Renal cortex interstitium (tissue), 11 donors: ENCODE data around the gene RANGRF. TPM values are rescaled to one million over a fixed set of nuclear protein-coding genes. Genes with fewer than 3 reads are reported as not detected.

ENCODE experiments used
- DNase-seq, 11 donors: peaks; one replicate each; pipeline ENCODE4 v3.0.0-alpha.2; 2013; ENCODE audit warnings: low read depth in 9 of 11, low spot score in 4 of 11; ENCODE audit errors: extremely low read depth in 1 of 11
- polyA plus RNA-seq, 3 donors: library from polyadenylated mRNA; unstranded; fragments of 120-200 nt; gene quantifications; one replicate each; pipeline ENCODE4 v1.2.1, GENCODE V29; 2013; ENCODE audit not compliant: insufficient read length in 3 of 3

The RANGRF gene
- polyA plus RNA-seq, 3 donors = 27.2 to 29.8 (median 27.3) TPM

- no peak for DNase-seq
Measured at GRCh38 chr17:8264836-8265542, 23.5 kb upstream of the RANGRF start.

- DNase-seq = no peak
Measured at GRCh38 chr17:8266648-8267479, 21.6 kb upstream of the RANGRF start.

- DNase-seq = no peak
Measured at GRCh38 chr17:8267480-8268147, 20.9 kb upstream of the RANGRF start.

GRCh38 chr17:8268550-8269298 lies 19.7 kb upstream of the RANGRF start:
- DNase-seq = no peak

GRCh38 chr17:8272421-8272820 lies 16.0 kb upstream of the RANGRF start:
- no peak for DNase-seq

- peak in 6 of 11 donors; percentile 14 to 69 (median 34) for DNase-seq
Measured at GRCh38 chr17:8273884-8274444, 14.5 kb upstream of the RANGRF start.

GRCh38 chr17:8274816-8275215 lies 13.7 kb upstream of the RANGRF start:
- DNase-seq = no peak

GRCh38 chr17:8275421-8276290 lies 12.8 kb upstream of the RANGRF start:
- DNase-seq = no peak

GRCh38 chr17:8277317-8277716 lies 11.2 kb upstream of the RANGRF start:
- no peak for DNase-seq

- DNase-seq = no peak
Measured at GRCh38 chr17:8282345-8282744, 6.1 kb upstream of the RANGRF start.

GRCh38 chr17:8283356-8283755 lies 5.1 kb upstream of the RANGRF start:
- no peak for DNase-seq

- no peak for DNase-seq
Measured at GRCh38 chr17:8284126-8284525, 4.3 kb upstream of the RANGRF start.

- no peak for DNase-seq
Measured at GRCh38 chr17:8285270-8286181, 2.9 kb upstream of the RANGRF start.

GRCh38 chr17:8287651-8288335 lies 677 bp upstream of the RANGRF start:
- no peak for DNase-seq

GRCh38 chr17:8289103-8289397 lies 580 bp downstream of the RANGRF start:
- peak in 1 of 11 donors; percentile 45 for DNase-seq

GRCh38 chr17:8290043-8290442 lies 1.6 kb downstream of the RANGRF start:
- DNase-seq = no peak
